GM21717 (cell line): ENCODE results near the gene UGT1A7.
"Not testable (repeated sequence)": the region's sequence is repeated elsewhere in the genome, so short reads cannot be mapped to it uniquely, and the experiment has no call there.

Experiments
- ATAC-seq: cut with Tn5 transposase; IDR thresholded peaks from one replicate; pipeline ENCODE4 v1.9.1; 2021; ENCODE audit warnings: mild to moderate bottlenecking, moderate library complexity; ENCODE audit not compliant: unreplicated experiment

UGT1A7 gene

GRCh38 chr2:233711312-233712008, 29.8 kb downstream of the UGT1A7 start:
- peak; percentile 69 for ATAC-seq

GRCh38 chr2:233712611-233713261, 31.0 kb downstream of the UGT1A7 start, which contains the start of gene UGT1A5:
UGT1A5 (plus strand) TSS chr2:233712907; CDS start chr2:233712992, 85 bp downstream.
- no peak for ATAC-seq

GRCh38 chr2:233713262-233713615, 31.5 kb downstream of the UGT1A7 start:
- no peak for ATAC-seq

GRCh38 chr2:233714121-233714520, 32.4 kb downstream of the UGT1A7 start:
- ATAC-seq, result no peak

GRCh38 chr2:233718552-233718951, 36.9 kb downstream of the UGT1A7 start, which contains the start of gene UGT1A4:
UGT1A4 (plus strand) TSS chr2:233718736; CDS start chr2:233718821, 85 bp downstream.
- no peak for ATAC-seq

- no peak for ATAC-seq
Measured at GRCh38 chr2:233728723-233729301, 47.1 kb downstream of the UGT1A7 start, which contains the start of gene UGT1A3. UGT1A3 (plus strand) TSS chr2:233729042; CDS start chr2:233729127, 85 bp downstream.

- ATAC-seq, result not testable (repeated sequence)
Measured at GRCh38 chr2:233736868-233737653, 55.4 kb downstream of the UGT1A7 start.

GRCh38 chr2:233740870-233741269, 59.2 kb downstream of the UGT1A7 start:
- no peak for ATAC-seq

GRCh38 chr2:233743464-233744259, 62.0 kb downstream of the UGT1A7 start:
- ATAC-seq, result no peak

GRCh38 chr2:233745073-233745755, 63.5 kb downstream of the UGT1A7 start:
- ATAC-seq, result no peak

- ATAC-seq, result not testable (repeated sequence)
Measured at GRCh38 chr2:233745838-233746237, 64.1 kb downstream of the UGT1A7 start.

GRCh38 chr2:233746475-233747282, 65.0 kb downstream of the UGT1A7 start:
- no peak for ATAC-seq

- no peak for ATAC-seq
Measured at GRCh38 chr2:233747283-233747544, 65.5 kb downstream of the UGT1A7 start.

GRCh38 chr2:233750689-233751088, 69.0 kb downstream of the UGT1A7 start:
- ATAC-seq, result not testable (repeated sequence)

- ATAC-seq, result not testable (repeated sequence)
Measured at GRCh38 chr2:233751212-233752009, 69.7 kb downstream of the UGT1A7 start.

GRCh38 chr2:233754872-233755611, 73.3 kb downstream of the UGT1A7 start:
- ATAC-seq, result no peak

- ATAC-seq, result no peak
Measured at GRCh38 chr2:233756429-233757081, 74.9 kb downstream of the UGT1A7 start.
